GM21529 (cell line): ENCODE results near the gene MYBPH.

Experiments used
- ATAC-seq: cut with Tn5 transposase; IDR thresholded peaks from one replicate; pipeline ENCODE4 v1.9.1; 2021; ENCODE audit not compliant: unreplicated experiment

MYBPH gene

GRCh38 chr1:203150511-203151297 is 24.9 kb downstream of the MYBPH start:
- no peak for ATAC-seq

GRCh38 chr1:203149188-203149840 is 26.3 kb downstream of the MYBPH start:
- no peak for ATAC-seq

- ATAC-seq = no peak
Observed at GRCh38 chr1:203148579-203148978, 27.0 kb downstream of the MYBPH start.

- no peak for ATAC-seq
Observed at GRCh38 chr1:203148127-203148526, 27.5 kb downstream of the MYBPH start.

- no peak for ATAC-seq
Observed at GRCh38 chr1:203147376-203147775, 28.2 kb downstream of the MYBPH start.

- no peak for ATAC-seq
Observed at GRCh38 chr1:203146537-203146936, 29.1 kb downstream of the MYBPH start.

GRCh38 chr1:203146042-203146369 is 29.6 kb downstream of the MYBPH start:
- no peak for ATAC-seq

GRCh38 chr1:203145321-203146041 is 30.1 kb downstream of the MYBPH start:
- ATAC-seq = no peak

- ATAC-seq = no peak
Observed at GRCh38 chr1:203144661-203145060, 31.0 kb downstream of the MYBPH start.

- ATAC-seq = no peak
Observed at GRCh38 chr1:203143641-203144040, 32.0 kb downstream of the MYBPH start.

GRCh38 chr1:203142684-203143408 is 32.8 kb downstream of the MYBPH start:
- no peak for ATAC-seq

GRCh38 chr1:203142124-203142523 is 33.5 kb downstream of the MYBPH start:
- no peak for ATAC-seq

- ATAC-seq = no peak
Observed at GRCh38 chr1:203140743-203141520, 34.7 kb downstream of the MYBPH start.

- ATAC-seq = no peak
Observed at GRCh38 chr1:203139976-203140475, 35.6 kb downstream of the MYBPH start.

GRCh38 chr1:203138066-203138465 is 37.6 kb downstream of the MYBPH start:
- ATAC-seq = no peak

GRCh38 chr1:203137324-203137723 is 38.3 kb downstream of the MYBPH start:
- no peak for ATAC-seq

GRCh38 chr1:203136409-203137042 is 39.1 kb downstream of the MYBPH start:
- no peak for ATAC-seq

GRCh38 chr1:203135636-203136305 is 39.9 kb downstream of the MYBPH start:
- no peak for ATAC-seq

- no peak for ATAC-seq
Observed at GRCh38 chr1:203133970-203134725, 41.5 kb downstream of the MYBPH start.
